HCT116 (cell line): ENCODE measurements around the gene RRBP1.

Experiments
- CEBPB ChIP-seq: IDR thresholded peaks from 2 replicates; pipeline ENCODE4 v1.6.1; 2012; ENCODE audit warnings: low read depth
- EZH2phosphoT487 ChIP-seq: fragments of 200-600 bp; IDR thresholded peaks from 2 replicates; pipeline ENCODE4 v1.6.1; 2018; ENCODE audit warnings: antibody characterized with exemption, borderline replicate concordance
- POLR2A ChIP-seq: IDR thresholded peaks from 2 replicates; pipeline ENCODE4 v1.7.0; 2011; ENCODE audit warnings: borderline replicate concordance; ENCODE audit not compliant: insufficient read depth, insufficient read length; ENCODE audit errors: extremely low read depth
- POLR2AphosphoS5 ChIP-seq: IDR thresholded peaks from 2 replicates; pipeline ENCODE4 v1.6.1; 2011; ENCODE audit warnings: mild to moderate bottlenecking, low read depth, low read length, moderate library complexity
- TF ChIP-seq, protein P1 (sequence below): IDR thresholded peaks from 2 replicates; pipeline ENCODE4 v1.6.1; 2012
- TF ChIP-seq, protein P2 (sequence below), 3 experiments: fragments of 200-600 bp in 1 of 3; sonication (generic) in 1 of 3; IDR thresholded peaks in 2 of 3; conservative IDR thresholded peaks in 1 of 3; 2 replicates each; pipeline ENCODE4 v1.5.1; 2012 to 2017; ENCODE audit warnings: low read depth in 2 of 3, low read length in 2 of 3, antibody characterized with exemption in 1 of 3, borderline replicate concordance in 1 of 3, control low read depth in 1 of 3, mild to moderate bottlenecking in 1 of 3, mixed read lengths in 1 of 3, mixed run types in 1 of 3, moderate library complexity in 1 of 3; ENCODE audit not compliant: insufficient read depth in 1 of 3

DNA sequence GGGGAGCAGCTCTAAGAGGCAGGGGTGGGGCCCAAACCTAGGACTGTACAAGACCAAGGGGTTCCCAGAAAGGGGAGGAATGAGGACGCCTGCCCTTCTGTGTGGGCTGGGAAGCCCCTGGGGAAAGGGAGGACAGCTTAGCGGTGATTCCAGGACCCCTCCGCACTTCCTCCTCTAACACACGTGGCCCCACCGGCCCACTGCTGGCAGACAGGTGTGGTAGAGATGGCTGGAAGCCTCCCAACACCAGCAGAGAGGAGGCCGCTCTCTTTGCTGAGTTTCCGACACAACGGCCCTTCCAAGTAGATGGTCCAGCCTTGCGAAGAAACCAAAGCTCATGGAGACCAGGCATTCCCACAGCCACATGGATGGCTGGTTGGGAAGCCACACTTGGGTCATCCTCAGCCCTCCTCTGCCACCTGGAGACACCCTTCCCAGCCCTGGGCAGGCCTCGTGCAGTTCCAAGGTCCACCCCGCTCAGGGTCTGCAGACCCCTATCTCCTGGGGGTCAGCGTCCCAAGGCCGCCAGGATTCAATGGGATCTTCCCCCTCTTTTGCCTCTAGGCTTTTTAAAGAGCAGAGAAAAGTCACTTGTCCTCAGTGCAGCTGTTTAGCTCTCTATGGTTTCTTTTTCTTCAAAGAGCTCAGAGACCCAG is 43.9 kb downstream of the RRBP1 start:
- TF ChIP-seq, protein P1, sequence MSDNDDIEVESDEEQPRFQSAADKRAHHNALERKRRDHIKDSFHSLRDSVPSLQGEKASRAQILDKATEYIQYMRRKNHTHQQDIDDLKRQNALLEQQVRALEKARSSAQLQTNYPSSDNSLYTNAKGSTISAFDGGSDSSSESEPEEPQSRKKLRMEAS, result no peak
- TF ChIP-seq, protein P2, sequence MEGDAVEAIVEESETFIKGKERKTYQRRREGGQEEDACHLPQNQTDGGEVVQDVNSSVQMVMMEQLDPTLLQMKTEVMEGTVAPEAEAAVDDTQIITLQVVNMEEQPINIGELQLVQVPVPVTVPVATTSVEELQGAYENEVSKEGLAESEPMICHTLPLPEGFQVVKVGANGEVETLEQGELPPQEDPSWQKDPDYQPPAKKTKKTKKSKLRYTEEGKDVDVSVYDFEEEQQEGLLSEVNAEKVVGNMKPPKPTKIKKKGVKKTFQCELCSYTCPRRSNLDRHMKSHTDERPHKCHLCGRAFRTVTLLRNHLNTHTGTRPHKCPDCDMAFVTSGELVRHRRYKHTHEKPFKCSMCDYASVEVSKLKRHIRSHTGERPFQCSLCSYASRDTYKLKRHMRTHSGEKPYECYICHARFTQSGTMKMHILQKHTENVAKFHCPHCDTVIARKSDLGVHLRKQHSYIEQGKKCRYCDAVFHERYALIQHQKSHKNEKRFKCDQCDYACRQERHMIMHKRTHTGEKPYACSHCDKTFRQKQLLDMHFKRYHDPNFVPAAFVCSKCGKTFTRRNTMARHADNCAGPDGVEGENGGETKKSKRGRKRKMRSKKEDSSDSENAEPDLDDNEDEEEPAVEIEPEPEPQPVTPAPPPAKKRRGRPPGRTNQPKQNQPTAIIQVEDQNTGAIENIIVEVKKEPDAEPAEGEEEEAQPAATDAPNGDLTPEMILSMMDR (IDR thresholded peaks at IDR 0.05 in 2 of 3, conservative IDR thresholded peaks at IDR 0.05 in 1 of 3; ENCODE audit: borderline replicate concordance in 1 of 3, insufficient read depth in 1 of 3, low read depth in 2 of 3, low read length in 2 of 3), result no peak
- no peak for TF ChIP-seq EZH2phosphoT487
- TF ChIP-seq POLR2A, result no peak
- no peak for TF ChIP-seq POLR2AphosphoS5
- no peak for TF ChIP-seq CEBPB
